Testis (tissue), 2 donors: ENCODE data around the gene ESPNL.

Source experiments
- POLR2A ChIP-seq: fragments of 450-650 bp; IDR thresholded peaks from one replicate; pipeline ENCODE4 v1.6.1; 2017; ENCODE audit warnings: antibody characterized with exemption, mild to moderate bottlenecking, moderate library complexity
- TF ChIP-seq, protein P1 (sequence below), 3 experiments: fragments of 450-650 bp in 2 of 3; fragments of 200-600 bp in 1 of 3; sonication (generic) in 1 of 3; IDR thresholded peaks; one replicate each; pipeline ENCODE4 v1.5.1; 2016 to 2019; ENCODE audit warnings: antibody characterized with exemption in 3 of 3, mild to moderate bottlenecking in 2 of 3, moderate library complexity in 1 of 3

GRCh38 chr2:238085899-238086298 lies 14.2 kb upstream of the ESPNL start:
- TF ChIP-seq, protein P1, sequence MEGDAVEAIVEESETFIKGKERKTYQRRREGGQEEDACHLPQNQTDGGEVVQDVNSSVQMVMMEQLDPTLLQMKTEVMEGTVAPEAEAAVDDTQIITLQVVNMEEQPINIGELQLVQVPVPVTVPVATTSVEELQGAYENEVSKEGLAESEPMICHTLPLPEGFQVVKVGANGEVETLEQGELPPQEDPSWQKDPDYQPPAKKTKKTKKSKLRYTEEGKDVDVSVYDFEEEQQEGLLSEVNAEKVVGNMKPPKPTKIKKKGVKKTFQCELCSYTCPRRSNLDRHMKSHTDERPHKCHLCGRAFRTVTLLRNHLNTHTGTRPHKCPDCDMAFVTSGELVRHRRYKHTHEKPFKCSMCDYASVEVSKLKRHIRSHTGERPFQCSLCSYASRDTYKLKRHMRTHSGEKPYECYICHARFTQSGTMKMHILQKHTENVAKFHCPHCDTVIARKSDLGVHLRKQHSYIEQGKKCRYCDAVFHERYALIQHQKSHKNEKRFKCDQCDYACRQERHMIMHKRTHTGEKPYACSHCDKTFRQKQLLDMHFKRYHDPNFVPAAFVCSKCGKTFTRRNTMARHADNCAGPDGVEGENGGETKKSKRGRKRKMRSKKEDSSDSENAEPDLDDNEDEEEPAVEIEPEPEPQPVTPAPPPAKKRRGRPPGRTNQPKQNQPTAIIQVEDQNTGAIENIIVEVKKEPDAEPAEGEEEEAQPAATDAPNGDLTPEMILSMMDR (IDR thresholded peaks at IDR 0.05) = no peak
- no peak for TF ChIP-seq POLR2A
